GM06990 (cell line): ENCODE measurements around the gene CTSH.

ENCODE experiments used
- DNase-seq: peaks from one replicate; pipeline ENCODE4 v3.0.0-alpha.2; 2011; ENCODE audit not compliant: insufficient read length; ENCODE audit errors: extremely low read depth
- H3K27me3 ChIP-seq: replicated peaks from 2 replicates; pipeline ENCODE4 v1.6.0; 2011; ENCODE audit warnings: low read length; ENCODE audit not compliant: control insufficient read depth, insufficient read depth
- H3K36me3 ChIP-seq: 2 replicates; pipeline ENCODE4 v1.5.1; 2011; ENCODE audit warnings: low read length; ENCODE audit not compliant: control insufficient read depth, insufficient read depth
- H3K4me3 ChIP-seq: replicated peaks from 2 replicates; pipeline ENCODE4 v1.5.1; 2011; ENCODE audit warnings: low read depth, mild to moderate bottlenecking, control low read depth, low read length
- TF ChIP-seq, protein P1 (sequence below): IDR thresholded peaks from 2 replicates; pipeline ENCODE4 v1.5.1; 2011; ENCODE audit warnings: low read length, control low read depth, mild to moderate bottlenecking, inconsistent platforms; ENCODE audit not compliant: insufficient read depth, poor library complexity, severe bottlenecking

The CTSH gene

DNA sequence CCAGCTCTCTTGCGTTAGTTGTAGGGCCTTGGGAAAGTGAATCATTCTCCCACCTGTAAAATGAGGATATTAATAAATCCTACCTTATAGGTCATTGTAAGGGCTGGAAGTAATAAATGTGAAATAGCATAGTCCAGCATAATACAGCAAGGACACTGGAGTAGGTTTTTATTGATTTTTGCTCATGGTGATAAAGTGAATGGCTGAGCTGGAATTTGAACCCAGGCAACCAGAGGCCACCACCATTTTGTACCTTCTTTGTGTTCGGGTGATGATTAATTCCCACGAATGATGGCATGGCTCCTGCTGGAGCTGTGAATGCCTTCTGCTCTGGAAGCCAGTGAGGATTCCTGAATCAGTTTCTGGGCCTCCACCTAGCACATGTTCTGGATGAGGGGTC lies 31.8 kb downstream of the CTSH start:
- Histone ChIP-seq H3K27me3 (no peaks in the 10 kb centered on the region), H3K36me3 (peaks cover 18% of the 10 kb centered on the region), H3K4me3 (no peak overlapping the region)
- no peak for DNase-seq
- TF ChIP-seq, protein P1, sequence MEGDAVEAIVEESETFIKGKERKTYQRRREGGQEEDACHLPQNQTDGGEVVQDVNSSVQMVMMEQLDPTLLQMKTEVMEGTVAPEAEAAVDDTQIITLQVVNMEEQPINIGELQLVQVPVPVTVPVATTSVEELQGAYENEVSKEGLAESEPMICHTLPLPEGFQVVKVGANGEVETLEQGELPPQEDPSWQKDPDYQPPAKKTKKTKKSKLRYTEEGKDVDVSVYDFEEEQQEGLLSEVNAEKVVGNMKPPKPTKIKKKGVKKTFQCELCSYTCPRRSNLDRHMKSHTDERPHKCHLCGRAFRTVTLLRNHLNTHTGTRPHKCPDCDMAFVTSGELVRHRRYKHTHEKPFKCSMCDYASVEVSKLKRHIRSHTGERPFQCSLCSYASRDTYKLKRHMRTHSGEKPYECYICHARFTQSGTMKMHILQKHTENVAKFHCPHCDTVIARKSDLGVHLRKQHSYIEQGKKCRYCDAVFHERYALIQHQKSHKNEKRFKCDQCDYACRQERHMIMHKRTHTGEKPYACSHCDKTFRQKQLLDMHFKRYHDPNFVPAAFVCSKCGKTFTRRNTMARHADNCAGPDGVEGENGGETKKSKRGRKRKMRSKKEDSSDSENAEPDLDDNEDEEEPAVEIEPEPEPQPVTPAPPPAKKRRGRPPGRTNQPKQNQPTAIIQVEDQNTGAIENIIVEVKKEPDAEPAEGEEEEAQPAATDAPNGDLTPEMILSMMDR, result no peak

GRCh38 chr15:78912316-78912715 lies 32.5 kb downstream of the CTSH start:
- DNase-seq, result no peak
- peaks cover 19% of the 10 kb centered on the region for H3K36me3 ChIP-seq
- TF ChIP-seq, protein P1, result no peak
- no peak overlapping the region for H3K4me3 ChIP-seq
- no peaks in the 10 kb centered on the region for H3K27me3 ChIP-seq

- TF ChIP-seq, protein P1, result no peak
- no peak for DNase-seq
- Histone ChIP-seq H3K27me3 (no peaks in the 10 kb centered on the region), H3K36me3 (peaks cover 22% of the 10 kb centered on the region), H3K4me3 (no peak overlapping the region)
Observed at GRCh38 chr15:78910271-78910670, 34.6 kb downstream of the CTSH start.

- Histone ChIP-seq H3K36me3 (peaks cover 22% of the 10 kb centered on the region), H3K4me3 (no peak overlapping the region), H3K27me3 (no peaks in the 10 kb centered on the region)
- DNase-seq, result no peak
- TF ChIP-seq, protein P1, result peak; percentile 72
Observed at GRCh38 chr15:78909791-78910228, 35.0 kb downstream of the CTSH start.

DNA sequence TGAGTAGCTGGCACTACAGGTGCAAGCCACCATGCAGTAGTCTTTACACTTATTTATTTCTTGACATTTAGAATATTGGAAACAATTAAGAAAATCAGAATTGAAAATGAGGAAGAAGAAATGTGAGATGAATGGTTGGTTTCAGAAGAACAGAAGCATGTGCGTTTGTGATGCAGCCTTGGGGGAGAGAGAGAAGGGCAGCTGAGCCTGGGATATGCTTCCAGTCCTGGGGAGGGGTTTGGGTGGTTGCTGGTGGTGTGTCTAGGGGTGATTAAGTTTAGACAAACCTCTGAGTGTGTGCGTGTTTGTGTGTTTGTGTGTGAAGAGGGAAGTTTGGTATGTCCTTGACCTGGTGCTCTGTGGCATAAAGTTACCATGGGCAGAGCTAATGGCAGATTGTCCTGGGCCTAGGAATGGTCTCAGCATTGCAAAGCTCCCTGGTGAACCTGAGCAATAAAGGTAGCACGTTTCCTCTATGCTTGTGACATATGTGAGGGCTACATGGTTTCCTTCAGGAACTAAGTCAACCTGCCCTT lies 35.6 kb downstream of the CTSH start:
- DNase-seq, result no peak
- Histone ChIP-seq H3K27me3 (no peaks in the 10 kb centered on the region), H3K4me3 (no peak overlapping the region), H3K36me3 (peaks cover 25% of the 10 kb centered on the region)
- TF ChIP-seq, protein P1, result no peak

GRCh38 chr15:78907577-78907976 lies 37.3 kb downstream of the CTSH start:
- no peak overlapping the region for H3K4me3 ChIP-seq
- H3K36me3 ChIP-seq, result peaks cover 22% of the 10 kb centered on the region
- DNase-seq, result no peak
- TF ChIP-seq, protein P1, result peak; percentile 49
- H3K27me3 ChIP-seq, result no peaks in the 10 kb centered on the region
